C4-2B (cell line): ENCODE measurements around the gene KRT1.

Source experiments
- H3K27ac ChIP-seq: fragments of 450-650 bp; 2 replicates; pipeline ENCODE4 v1.5.1; 2017
- CTCF ChIP-seq: fragments of 450-650 bp; conservative IDR thresholded peaks from 2 replicates; pipeline ENCODE4 v1.5.1; 2017; ENCODE audit warnings: mild to moderate bottlenecking
- ZFX ChIP-seq: fragments of 450-650 bp; IDR thresholded peaks from 2 replicates; pipeline ENCODE4 v1.6.1; 2017

The KRT1 gene

DNA sequence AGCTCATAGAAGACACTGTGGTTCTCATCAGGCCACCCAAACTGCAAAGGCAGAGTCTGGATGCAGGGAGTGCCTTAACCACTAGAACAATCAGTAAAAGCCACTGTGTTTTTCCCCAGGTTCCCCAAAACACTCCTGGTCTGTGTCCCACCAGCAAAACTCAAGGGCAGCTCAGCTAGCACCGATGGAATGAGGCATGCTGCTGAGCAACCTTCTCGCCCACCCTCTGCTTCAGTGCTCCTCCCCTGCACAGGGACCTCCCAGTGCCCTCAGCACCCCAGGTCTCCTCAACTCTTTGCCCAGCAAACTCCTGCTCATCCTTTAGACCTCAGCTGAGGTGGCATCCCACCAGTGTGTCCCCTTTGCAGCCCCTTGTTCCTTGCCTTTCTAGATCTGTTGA, 19.2 kb upstream of the KRT1 start:
- TF ChIP-seq CTCF = no peak
- TF ChIP-seq ZFX = no peak
- no peak overlapping the region for H3K27ac ChIP-seq

- TF ChIP-seq CTCF (no peak), ZFX (no peak)
- no peak overlapping the region for H3K27ac ChIP-seq
These were observed 18.6 kb upstream of the KRT1 start for GRCh38 chr12:52698651-52699340.

GRCh38 chr12:52697058-52697582, 16.9 kb upstream of the KRT1 start:
- TF ChIP-seq CTCF (no peak; the same call in 1 of the 2 replicates), ZFX (no peak)
- no peak overlapping the region for H3K27ac ChIP-seq

DNA sequence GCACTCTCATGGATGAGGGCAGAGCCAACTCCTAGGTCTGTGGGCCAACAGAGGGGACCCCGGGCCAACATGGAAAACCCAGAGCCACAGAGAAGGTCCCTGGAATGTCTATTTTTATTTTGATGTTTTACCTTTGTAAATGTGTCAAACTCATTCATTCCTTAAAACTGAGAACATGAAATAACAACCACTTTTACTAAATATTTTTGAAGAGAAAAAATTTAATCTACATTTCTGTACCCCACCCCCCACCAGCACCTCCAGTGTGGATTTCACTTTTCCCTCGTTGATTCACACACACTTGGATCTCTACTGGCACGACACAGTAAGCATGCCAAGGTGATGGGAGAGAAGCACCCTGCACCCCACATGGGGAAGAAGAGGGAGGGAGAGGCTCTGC, 16.4 kb upstream of the KRT1 start:
- H3K27ac ChIP-seq = no peak overlapping the region
- no peak for TF ChIP-seq CTCF
- TF ChIP-seq ZFX = no peak

- H3K27ac ChIP-seq = no peak overlapping the region
- TF ChIP-seq ZFX (no peak), CTCF (no peak)
These were observed 14.8 kb upstream of the KRT1 start for GRCh38 chr12:52695039-52695438.

- TF ChIP-seq ZFX (no peak), CTCF (no peak)
- H3K27ac ChIP-seq = no peak overlapping the region
These were observed 13.9 kb upstream of the KRT1 start for GRCh38 chr12:52694151-52694550.

- TF ChIP-seq CTCF = no peak
- H3K27ac ChIP-seq = no peak overlapping the region
These were observed 13.1 kb upstream of the KRT1 start for GRCh38 chr12:52693261-52693660.
